AG09309 (cell line): Measurements from ENCODE around the gene SLC22A23.
A peak's percentile ranks its signal among the peaks of the same experiment; 100 is the strongest.

Experiments
- DNase-seq: peaks from one replicate; pipeline ENCODE4 v3.0.0-alpha.2; 2010; ENCODE audit warnings: low read depth
- H3K4me3 ChIP-seq: 2 replicates; pipeline ENCODE4 v1.5.1; 2011; ENCODE audit warnings: mild to moderate bottlenecking, low read depth, low read length, moderate library complexity; ENCODE audit not compliant: control insufficient read depth
- CTCF ChIP-seq: IDR thresholded peaks from 2 replicates; pipeline ENCODE4 v1.5.1; 2011; ENCODE audit warnings: mild to moderate bottlenecking, low read depth, low read length, inconsistent platforms; ENCODE audit not compliant: insufficient read depth, control insufficient read depth; ENCODE audit errors: missing control alignments

Gene SLC22A23

DNA sequence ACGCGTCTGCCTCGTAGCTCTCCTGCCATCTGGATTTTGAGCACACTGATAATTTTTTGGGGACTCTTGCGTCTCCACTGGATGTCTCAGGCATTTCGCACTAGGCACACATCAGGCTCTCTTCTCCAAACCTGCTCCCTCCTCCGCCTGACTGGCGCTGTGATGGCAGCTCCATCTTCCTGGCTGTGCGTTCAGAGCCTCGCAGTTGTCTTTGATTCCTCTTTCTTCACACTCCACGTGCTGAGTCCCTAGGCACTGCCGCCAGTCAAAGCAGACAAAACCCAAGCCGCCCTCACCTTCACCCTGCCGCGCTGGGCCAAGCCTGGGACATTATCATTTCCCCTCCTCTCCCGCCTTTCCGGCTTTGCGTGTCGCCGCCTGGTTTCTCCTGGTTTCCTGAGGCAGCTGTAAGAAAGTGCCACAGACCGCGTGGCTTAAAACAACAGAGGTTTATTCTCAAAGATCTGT, 197.3 kb downstream of the SLC22A23 start:
- peak overlapping the region; percentile 75 for H3K4me3 ChIP-seq
- no peak for TF ChIP-seq CTCF
- no peak for DNase-seq

DNA sequence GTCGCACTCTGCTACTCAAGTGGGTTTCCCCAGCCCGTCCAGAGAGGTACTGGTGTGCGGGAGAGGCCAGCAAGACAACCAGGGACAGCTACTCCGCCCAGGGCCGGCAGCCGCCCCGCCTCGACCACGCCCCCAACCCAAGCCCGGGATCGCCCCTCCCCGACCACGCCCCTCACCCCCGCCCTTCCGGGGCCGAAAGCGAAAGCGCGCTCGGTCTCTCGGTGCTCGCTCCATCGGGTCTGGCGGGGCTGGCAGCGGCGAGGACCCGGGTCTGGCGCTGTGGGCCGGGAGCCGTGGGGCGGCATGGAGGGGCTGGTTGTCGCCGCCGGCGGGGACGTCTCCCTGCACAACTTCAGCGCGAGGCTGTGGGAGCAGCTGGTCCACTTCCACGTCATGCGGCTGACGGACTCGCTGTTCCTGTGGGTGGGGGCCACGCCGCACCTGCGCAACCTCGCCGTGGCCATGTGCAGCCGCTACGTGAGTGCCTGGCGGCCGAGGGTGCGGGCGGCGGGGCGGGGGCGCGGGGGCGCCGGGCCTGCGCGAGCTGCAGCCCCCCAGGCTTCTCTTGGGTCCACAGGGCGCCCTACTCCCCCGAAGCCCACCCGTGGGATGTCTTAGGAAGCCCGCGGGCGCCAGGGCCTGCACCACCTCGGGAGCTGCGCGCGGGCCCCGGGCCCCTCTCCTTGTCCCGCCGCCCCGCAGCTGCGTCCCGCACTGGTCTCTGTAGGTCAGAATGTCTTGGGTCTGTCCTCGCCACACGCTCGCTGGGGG, 197.9 kb downstream of the SLC22A23 start, which contains the start of gene PSMG4:
TSS of gene PSMG4 (plus strand) at position 228 of the 771 bp plus-strand sequence. CDS start at position 304, 76 bp downstream.
- TF ChIP-seq CTCF = no peak
- DNase-seq = peak; percentile 25

DNA sequence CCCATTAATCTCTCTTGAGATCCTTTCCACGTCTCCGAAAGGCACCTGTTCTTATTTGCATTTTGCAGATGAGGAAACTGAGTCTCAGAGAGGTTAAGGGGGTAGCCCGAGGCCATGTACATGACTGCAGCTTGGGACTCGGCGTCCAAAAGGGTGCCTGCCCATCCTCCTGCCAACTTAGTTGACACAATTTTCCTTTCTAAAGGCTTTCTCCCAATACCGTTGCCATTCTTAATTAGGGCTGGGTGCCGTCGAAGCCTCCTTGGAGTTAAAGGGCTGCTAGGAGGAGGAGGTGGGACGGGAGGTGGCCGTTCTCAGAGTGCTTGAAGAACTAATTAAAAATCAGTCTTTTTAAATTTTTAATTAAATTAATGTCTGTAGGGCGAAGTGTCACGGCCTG, 198.6 kb downstream of the SLC22A23 start:
- TF ChIP-seq CTCF = no peak
- peak overlapping the region; percentile 75 for H3K4me3 ChIP-seq
- DNase-seq = no peak

More for the DNA sequence above, 197.9 kb downstream of the SLC22A23 start, which contains the start of gene PSMG4:
- peak within 1 kb of the TSS; percentile 75 for H3K4me3 ChIP-seq

DNA sequence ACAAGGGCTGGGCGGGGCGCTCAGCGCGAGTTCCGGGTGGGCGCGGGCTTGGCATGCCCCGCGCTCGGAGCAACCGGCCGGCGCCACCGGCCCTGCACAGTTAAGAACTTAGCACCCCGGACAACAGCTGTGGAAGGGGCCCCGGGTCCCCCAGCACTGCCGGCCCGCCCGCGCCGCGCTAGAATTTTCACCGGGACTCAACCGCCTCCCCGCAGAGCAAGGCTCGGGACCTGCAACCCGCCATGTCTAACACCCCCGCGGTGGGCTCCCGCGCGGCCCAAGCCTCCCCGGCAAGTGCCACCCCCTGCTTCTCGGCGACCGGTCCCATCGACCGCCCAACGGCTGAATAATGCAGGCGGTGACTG, 203.3 kb downstream of the SLC22A23 start:
- no peak overlapping the region for H3K4me3 ChIP-seq
- TF ChIP-seq CTCF = no peak
- DNase-seq = no peak

DNA sequence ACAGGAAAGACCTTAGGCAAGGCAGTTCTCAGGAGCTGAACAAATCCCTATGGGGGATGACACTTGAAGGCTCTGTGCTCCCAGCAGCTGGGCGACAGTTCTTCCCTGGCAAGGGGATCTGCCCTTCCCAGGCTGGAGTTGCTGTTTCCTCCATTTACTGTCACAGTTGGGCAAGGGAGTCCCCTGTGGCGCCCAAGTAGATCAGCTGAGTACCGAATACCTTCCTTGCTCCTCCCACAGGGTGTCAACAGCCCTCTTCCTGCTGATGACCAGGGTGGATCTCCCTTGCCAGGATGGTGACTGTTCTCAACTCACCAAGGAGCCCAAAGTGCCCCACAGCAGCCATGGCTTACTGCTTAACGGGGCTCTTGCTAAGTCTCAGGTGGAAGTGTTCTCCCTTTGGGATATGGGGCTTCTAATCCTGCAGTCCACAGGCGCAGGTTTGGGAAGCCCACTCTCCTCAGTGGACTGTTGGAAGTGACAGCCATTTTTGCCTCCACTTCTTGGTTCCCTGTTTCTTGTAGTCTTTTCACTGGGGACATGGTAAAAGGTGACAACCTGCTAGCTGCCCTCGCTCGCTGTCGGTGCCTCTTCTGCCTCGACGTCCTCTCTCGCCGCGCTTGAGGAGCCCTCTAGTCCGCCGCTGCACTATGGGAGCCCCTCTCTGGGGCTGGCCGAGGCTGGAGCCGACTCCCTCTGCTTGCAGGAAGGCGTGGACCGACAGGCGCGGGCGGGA, 203.8 kb downstream of the SLC22A23 start:
- no peak overlapping the region for H3K4me3 ChIP-seq
- no peak for TF ChIP-seq CTCF
- no peak for DNase-seq

GRCh38 chr6:3252369-3252768, 204.5 kb downstream of the SLC22A23 start:
- no peak for DNase-seq
- TF ChIP-seq CTCF = no peak
- no peak overlapping the region for H3K4me3 ChIP-seq
